GM11168 (cell line): Measurements from ENCODE around the gene ACTR1A.
"Not testable (repeated sequence)": the region's sequence is repeated elsewhere in the genome, so short reads cannot be mapped to it uniquely, and the experiment has no call there.

Source experiments
- in situ Hi-C: fragments of 300-500 bp; cut with MboI; formaldehyde crosslinking; loops from one replicate; pipeline ENCODE4 v1.12.0; 2022; ENCODE audit warnings: low sequenced_read_pairs; ENCODE audit not compliant: unreplicated experiment

Gene ACTR1A

DNA sequence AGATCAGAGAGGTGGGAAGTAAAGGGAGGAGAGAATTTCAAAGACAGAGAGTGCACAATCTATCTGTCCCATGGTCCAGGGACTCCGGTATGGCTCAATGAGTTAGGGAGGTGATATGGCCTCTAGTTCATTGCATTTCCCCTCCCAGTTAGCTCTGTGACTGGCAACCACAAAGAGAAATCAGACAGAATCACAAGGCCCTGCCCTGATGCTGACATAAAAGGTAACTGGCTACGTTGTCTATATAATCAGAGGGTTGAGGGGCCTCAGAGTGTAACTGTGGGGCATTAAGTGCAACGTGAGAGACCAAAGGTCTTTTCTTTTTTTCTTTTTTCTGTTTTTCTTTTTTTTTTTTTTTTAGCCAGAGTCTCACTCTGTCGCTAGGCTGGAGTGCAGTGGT is 43.9 kb downstream of the ACTR1A start:
- in situ Hi-C loops: no loop called here

DNA sequence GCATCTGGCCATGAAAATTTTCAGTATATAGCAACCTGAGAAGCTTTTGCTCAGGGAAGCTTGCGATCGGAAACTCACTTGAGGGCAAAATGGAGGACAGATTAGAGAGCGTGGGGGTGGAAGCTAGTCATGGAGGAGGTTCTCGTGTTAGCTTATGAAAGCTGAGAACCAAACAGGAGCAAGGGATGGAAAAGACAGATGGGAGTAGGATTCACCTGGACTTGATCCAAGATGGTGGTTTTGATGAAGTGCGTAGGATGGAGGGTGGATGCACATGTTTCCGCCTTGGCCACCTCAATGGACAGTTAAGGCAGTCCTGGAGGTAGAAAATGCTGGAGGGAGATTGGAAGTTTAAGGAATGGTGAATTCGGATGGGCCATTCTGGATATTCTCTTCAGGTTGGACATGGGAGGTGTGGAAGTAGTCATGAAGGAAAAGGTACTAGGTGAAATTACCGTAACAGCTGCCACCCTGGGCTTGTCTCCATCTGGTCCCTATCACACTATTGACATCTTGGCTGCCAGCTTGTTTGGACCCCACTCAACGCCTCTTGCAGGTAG is 44.8 kb downstream of the ACTR1A start:
- in situ Hi-C loops: no loop called here

DNA sequence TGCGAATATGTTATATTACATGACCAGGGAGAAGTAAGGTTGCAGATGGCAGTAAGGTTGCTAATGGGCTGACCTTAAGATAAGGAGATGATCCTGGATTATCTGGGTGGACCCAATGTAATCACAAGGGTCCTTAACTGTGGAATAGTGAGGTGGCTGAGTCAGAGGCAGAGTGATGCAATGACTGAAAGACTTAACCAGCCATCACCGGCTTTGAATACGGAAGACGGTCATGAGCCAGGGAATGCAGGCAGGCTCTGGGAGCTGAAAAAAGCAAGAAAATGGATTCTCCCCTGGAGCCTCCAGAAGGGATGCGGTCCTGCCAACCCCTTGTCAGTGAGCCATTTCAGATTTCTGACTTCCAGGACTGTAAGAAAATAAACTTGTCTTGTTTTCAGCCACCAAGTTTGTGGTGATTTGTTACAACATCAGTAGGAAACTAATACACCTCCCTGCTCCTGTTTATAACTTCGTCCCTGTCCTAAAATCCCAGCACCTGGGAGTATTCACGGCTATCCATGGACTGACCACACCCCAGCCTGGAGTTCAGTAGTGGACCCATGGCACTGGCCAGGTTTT is 46.5 kb downstream of the ACTR1A start:
- in situ Hi-C loops: no loop called here

DNA sequence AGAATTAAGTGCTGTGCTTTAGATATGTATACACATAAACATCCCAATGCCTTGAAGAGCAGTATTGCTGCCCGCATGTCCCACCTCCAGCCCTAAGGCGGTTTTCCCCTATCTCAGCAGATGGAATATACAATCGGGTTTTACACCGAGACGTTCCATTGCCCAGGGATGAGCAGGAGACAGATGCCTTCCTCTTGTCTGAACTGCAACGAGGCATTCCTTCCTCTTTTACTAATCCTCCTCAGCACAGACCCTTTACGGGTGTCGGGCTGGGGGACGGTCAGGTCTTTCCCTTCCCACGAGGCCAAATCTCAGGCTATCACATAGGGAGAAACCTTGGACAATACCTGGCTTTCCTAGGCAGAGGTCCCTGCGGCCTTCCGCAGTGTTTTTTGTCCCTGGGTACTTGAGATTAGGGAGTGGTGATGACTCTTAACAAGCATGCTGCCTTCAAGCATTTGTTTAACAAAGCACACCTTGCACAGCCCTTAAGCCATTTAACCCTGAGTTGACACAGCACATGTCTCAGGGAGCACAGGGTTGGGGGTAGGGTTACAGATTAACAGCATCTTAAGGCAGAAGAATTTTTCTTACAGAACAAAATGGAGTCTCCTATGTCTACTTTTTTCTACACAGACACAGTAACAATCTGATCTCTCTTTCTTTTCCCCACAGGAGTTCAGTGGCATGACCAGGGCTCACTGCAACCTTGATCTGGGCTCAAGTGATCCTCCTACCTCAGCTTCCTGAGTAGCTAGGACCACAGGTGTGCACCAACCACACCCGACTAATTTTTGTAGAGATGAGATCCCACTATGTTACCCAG is 47.6 kb downstream of the ACTR1A start:
- in situ Hi-C loops: not testable (repeated sequence)

DNA sequence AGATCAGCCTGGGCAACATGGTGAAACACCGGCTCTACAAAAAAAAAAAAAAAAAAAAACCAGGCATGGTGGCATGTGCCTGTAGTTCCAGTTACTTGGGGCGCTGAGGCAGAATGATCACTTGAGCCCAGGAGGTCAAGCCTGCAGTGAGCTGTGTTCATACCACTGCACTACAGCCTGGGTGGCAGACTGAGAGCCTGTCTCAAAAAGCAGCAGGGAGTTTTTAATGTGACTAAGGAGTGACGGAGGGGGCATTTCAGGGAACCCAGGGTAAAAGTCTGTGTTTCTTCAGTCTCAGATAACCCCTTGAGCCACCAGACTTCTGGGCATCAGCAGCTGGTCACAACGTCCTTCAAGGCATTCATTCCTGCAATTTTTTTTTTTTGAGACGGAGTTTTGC is 49.0 kb downstream of the ACTR1A start:
- in situ Hi-C loops: no loop called here

DNA sequence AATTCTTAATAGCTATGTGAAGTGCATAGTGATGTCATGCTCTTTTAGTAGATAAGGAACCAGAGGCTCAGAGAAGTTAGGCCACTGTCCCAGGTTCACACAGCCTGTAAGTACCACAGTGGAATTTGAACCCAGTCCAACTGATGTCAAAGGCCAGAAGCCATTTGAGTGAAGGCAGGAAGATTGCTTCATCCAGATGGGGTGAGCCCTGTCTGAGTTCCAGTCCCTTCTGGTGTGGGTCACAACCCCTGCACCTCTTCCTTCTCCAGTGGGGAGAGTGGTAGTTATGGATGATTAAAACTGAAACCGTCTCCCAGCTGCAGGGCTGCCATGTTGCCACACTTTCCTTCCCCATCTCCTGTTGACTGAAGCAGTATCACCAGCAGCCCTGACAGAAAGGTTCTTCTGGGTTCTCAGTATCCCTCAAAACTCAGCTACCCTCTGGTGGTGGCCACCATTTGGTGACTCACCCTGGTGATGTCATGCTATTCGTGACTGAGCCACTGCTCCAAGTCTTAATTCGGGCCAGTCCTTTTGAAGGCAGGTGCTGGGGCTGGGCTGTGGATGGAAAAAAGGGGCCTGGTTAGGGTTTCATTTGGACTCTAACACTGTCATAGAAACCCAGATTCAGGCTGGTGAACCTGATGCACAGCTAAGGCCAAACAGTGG is 49.7 kb downstream of the ACTR1A start:
- in situ Hi-C loops: no loop called here

DNA sequence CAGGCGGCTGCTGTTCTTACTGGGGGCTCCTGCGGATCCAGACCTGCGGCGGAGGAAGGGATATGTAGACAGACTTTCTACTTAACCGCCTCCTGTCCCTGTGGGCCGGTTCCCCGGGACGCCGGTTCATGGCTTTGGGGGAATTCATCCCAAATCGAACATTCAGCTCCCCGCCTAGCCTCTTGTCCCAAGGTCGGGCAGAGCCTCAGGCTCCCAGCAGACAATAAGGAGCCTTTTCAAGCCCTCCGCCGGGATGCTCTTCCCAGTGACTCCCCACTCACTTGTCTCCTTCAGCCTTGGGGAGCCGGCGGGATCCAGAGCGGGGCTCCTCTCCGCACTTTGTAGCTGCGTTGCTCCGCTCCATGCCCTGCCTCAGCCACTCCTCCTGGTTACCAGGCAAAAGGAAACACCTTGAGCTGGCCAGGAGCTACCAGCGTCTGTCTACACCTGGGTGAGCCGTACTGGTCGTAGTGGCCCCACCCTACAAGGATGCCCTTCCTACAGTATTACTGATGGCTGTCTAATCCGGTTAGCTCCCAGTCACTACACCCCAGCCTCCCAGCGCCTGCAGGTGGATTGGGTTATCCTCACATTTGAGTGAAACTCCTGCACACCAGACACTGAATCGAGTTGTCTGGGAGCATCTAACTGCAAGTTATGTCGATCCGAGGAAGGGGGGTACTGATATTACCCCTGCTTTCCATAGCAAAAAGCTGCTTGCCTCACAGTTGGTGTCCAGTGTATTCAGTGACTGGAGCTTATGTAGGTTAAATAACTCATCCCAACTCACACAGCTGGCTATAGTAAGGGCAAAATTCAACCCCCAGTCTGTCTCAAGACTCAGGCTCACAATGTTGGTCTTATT is 51.2 kb downstream of the ACTR1A start, which contains the start of gene C10orf95:
Gene C10orf95 (minus strand): TSS at position 439 of the 865 bp plus-strand sequence. CDS start 450 bp downstream, outside the sequence.
- in situ Hi-C loops: no loop called here

DNA sequence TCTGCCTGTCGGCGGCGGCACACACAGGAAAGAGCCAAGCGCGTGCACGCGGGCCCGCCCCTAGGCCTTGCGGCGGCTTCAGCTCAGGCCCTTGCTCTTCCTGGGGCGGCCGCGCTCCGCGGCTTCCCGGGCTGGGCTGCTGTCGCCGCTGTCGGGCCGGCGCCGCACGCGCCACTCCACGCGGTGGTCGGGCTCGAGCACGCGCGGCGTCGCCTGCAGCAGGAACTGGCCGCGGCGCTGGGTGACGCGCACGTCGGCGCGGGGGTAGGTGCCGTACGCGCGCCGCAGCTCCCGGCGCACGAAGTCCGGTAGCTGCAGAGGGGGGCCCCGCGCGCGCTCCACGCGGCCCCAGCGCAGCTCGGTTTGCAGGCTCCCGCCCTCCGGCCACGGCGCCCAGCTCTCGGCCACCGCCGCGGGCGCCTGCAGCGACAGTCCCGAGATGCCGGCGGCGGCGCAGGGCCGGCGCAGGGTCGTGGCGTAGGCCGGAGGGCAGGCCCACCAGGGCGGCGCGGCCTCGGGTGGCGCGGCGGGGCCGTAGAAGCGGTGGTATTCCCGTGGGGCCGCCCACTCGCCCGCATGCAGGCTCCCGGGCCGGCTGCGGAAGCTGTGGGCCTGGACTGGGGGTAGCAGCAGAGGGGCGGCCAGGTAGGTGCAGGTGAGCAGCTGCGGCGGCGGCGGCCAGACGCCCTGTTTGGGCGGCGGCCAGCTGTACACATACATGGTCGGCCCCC is 52.0 kb downstream of the ACTR1A start:
- in situ Hi-C loops: no loop called here

DNA sequence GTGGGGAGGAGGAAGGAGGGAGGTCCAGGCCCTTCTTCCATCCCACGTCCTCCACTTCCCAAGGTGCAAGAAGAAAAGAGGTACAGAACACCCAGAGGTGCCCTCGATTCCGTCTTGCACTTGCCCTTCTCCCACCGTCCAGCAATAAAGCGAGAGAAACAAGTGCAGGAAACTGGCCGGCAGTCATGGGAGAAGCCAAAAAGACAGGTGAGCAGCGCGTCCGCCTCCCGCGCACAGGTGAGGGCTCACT is 52.5 kb downstream of the ACTR1A start:
- in situ Hi-C loops: no loop called here

DNA sequence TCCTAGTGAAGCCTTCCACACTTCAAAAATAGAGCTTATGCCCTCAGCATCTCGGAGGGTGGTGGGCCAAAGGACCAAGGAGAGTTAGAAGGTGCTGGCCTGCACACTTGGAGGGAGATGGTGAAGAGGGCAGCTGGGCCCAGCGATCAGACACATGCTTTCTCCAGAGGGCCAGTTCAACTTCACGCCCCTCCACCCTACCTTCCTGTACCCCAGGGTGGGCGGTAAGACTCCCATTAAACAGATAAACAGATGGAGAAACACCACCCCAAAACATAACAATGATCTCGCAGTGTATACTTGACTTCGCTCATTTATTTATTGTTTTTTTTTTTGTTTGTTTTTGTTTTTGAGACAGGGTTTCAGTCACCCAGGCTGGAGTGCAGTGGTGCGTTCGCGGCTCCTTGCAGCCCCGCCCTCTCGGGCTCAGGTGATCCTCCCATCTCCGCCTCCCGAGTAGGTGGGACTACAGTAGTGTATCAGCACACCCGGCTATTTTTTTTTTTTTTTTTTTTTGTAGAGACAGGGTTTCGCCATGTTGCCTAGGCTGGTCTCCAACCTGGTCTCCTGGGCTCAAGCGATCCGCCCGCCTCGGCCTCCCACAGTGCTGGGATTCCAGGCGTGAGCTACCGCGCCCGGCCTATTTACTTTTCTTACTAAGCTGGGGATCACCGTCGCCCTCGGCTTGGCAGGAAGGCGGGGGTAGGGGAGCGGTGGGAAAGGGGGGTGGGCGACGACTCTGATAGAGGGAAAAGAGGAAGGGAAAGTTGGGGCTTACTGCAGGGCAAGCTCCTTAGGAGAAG is 53.0 kb downstream of the ACTR1A start:
- in situ Hi-C loops: no loop called here

DNA sequence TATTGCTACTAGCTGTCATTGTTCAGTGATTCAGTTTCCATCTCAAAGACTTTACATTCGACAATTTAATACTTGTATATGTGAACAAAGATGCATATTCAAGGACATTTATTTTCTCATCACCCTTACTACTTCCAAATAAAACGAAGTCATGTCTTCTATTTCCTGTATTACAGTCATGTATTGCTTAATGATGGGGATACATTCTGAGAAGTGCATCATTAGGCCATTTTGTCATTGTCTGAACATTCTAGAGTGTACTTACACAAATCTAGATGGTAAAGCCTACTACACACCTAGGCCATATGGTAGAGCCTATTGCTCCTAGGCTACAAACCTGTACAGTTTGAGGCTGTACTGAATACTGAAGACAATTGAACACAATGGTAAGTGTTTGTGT is 57.7 kb downstream of the ACTR1A start:
- in situ Hi-C loops: no loop called here

DNA sequence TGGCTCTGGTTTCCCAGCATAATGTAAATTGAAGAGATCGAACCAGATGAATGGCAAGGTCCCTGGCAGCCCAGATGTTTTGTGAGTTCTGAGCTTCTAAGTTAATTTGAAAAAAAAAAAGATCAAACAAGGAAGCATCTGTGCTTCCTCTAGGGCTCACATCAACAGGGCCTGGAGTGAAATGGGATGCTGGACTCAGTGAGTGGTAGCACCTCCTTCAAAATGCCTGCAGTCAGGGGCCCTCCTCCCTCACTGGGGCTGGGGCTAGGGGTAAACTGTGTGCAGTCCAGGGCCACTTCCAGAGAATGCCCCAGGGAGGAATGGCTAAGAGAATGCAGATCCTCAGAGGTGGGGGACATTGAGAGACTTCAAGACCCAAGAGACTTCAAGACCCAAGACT is 64.1 kb downstream of the ACTR1A start:
- in situ Hi-C loops: no loop called here

DNA sequence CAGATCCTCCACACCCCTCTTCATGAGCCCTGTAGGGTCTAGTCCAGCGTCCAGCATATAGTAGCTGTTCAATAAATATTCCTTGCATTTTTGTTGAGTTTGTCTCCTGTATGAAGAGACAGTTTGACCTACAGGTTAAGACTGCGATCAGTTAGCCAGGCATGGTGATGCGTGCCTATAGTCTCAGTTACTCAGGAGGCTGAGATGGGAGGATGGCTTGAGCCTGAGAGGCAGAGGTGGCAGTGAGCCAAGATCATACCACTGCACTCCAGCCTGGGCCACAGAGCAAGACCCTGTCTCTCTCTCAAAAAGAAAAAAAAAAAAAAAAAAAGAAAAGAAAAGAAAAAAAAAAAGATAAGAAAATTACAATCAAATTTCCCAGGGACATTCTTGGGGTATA is 65.0 kb downstream of the ACTR1A start:
- in situ Hi-C loops: no loop called here

DNA sequence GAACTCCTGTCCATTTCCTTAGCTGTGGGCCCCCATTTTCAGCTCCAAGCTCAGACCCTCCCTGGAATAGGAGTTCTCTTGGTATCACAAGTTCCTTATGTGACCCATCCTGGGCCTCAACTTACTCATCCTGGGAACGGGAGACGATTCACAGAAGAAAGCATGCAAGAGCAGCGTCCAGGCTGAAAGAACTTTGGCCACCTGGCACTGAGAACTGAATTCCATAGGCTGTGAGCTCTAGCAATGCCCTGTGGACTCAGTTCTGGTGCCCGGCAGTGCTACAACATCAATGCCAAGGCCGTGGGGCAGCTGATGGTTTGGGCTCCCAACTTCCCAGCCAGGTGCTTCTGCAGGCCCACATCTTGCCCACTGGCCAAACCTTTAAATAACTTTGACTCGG is 66.2 kb downstream of the ACTR1A start:
- in situ Hi-C loops: no loop called here

DNA sequence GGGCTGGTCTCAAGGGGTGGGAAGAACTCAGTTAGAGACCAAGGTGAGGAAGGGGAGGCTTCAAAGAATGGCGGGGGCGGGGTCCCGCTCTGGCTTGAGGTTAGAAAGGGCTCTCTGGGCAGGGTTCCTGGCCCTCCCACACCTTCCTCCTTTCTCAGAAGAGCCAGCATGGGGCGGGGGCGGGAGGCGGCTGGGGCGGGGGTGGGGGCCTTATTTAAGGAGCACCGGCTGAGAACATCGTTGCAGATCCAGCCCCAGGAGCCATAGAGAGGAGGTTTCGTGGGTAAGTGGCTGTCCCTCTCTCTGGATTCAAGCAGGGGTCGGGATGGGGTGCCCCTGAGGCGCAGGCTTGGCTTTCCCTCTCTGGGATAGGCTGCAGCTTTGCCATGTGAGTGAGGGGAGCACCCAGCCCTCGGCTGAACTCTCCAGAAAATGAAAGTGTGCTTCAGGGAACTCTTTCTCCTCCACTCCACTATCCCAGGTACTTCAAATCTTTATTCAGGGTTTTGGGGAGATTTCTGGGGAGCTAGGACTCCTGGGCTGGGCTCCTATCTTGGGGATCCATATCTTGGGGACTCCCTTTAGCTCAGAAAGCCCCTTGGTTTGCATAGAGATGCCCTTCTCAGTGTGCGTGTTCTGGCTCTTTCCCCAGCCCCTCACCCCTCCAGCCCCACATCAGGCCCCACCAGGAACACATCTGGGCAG is 66.8 kb downstream of the ACTR1A start:
- in situ Hi-C loops: no loop called here

DNA sequence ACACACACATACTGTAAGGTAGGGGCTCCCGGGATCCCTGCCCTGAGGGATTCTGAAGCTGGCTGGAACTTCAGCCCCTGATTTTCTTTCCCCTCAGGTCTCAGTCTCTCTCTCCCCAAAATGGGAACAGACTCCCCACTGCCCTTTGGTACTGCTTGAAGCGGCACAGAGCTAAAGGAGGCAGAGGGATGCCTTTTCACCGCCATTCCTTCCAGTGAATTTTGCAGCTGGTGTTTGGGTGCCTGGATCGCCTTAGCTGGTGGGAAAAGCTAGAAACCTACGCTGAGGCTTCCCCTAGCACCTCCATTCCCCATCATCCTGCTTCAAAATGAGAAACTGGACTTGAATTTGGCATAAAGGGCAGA is 67.4 kb downstream of the ACTR1A start:
- in situ Hi-C loops: no loop called here

DNA sequence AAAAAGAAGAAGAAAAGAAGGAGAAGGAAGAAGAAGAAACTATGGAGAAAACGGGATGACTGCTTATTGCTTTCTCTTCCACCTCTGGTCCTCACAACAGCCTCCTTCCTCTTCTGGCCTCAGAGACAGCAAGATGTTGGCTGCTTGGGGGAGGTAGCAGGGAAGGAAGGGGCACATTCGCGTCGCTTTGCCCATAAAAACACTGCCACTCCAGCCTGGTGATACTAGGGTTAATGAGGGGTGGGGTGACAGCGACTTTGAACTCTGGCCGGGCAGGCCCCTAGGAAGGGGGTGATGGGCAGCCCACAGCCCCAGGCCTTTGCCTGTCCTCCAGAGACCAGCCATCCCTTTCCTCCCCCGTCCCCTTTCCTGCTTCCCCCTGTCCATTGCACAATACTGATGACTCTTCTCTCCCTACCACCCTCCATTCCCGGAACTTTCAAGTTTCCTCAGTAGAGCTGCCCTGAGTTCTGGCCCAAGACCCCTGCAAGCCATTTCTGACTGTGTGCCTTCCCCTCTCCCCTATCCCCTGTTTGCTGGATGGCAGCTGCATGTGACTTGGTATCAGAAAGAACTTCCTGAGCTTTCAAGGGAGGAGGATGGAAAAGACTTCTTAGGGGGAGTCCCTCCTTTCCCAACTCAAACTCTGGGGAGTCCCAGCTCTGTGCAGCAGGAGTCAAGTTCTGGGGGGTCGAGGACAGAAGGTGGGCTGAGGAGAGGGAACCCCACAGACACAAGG is 67.9 kb downstream of the ACTR1A start:
- in situ Hi-C loops: no loop called here

DNA sequence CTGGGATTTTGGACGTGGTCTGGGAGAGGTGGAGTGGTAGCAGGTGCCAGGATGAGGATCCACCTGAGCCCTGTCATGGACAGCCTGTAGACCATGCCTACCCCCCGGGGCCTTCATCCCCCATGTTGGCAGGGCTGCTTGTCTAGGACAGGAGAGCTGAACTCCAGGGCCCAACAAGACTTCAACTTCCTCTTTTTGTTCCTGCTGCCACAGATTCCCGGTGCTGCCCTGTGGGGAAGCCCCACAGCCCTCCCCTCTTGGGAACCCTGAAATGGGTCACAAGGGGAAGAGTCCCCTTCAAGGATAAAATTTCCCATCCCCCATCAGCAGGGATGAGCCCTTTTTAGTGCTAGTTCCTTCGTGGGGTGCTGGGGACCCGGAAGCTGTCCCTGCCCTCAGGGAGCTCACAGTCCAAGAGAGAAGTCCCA is 68.9 kb downstream of the ACTR1A start:
- in situ Hi-C loops: no loop called here
